Endothelial cell of umbilical vein (primary cell): ENCODE measurements around the gene PRAMEF8. TPM values are rescaled to one million over a fixed set of nuclear protein-coding genes. Genes with fewer than 3 reads are reported as not detected.
"Not testable (repeated sequence)": the region's sequence is repeated elsewhere in the genome, so short reads cannot be mapped to it uniquely, and the experiment has no call there.

ENCODE experiments used
- BruUV-seq: library from RNA; stranded (reverse); fragments of 400-500 nt; replicated peaks from 2 replicates; lab custom pipeline; 2021; lab: Mats Ljungman, UMichigan
- CTCF ChIA-PET: fragments of 300-600, 350-600 bp; sonication (Branson Sonifier 250); formaldehyde crosslinking; loops from one replicate; lab custom pipeline; 2021; ENCODE audit warnings: antibody characterized with exemption, inconsistent platforms; lab: Charles Lee
- POLR2A ChIA-PET: fragments of 300-600, 350-600 bp; sonication (Branson Sonifier 250); formaldehyde crosslinking; loops from one replicate; lab custom pipeline; 2021; ENCODE audit warnings: antibody characterized with exemption, inconsistent platforms; lab: Charles Lee
- DNase-seq: peaks from one replicate; pipeline ENCODE4 v3.0.0-alpha.2; 2011; ENCODE audit warnings: low read depth, low spot score
- FAIRE-seq: peaks from 2 replicates; lab custom pipeline; 2011; peaks lifted over from hg19 to GRCh38; lab: Jason Lieb, UNC
- H2AFZ ChIP-seq: 2 replicates; pipeline ENCODE4 v1.6.0; 2012; ENCODE audit warnings: low read depth, low read length, control low read depth, inconsistent platforms
- H3K27ac ChIP-seq: 2 replicates; pipeline ENCODE4 v1.5.1; 2011; ENCODE audit warnings: low read depth, mild to moderate bottlenecking, control low read depth, low read length, moderate library complexity; ENCODE audit not compliant: insufficient read depth
- H3K27me3 ChIP-seq, 2 experiments: 2 replicates each; pipeline versions ENCODE4 v1.6.0 to v1.6.1; 2011; ENCODE audit warnings: low read length in 2 of 2, mixed read lengths in 1 of 2; ENCODE audit not compliant: control insufficient read depth in 2 of 2, insufficient read depth in 2 of 2
- H3K36me3 ChIP-seq, 2 experiments: 2 replicates in 1 of 2; 3 replicates in 1 of 2; pipeline ENCODE4 v1.5.1; 2011; ENCODE audit warnings: low read length in 2 of 2, mild to moderate bottlenecking in 1 of 2, moderate library complexity in 1 of 2; ENCODE audit not compliant: control insufficient read depth in 2 of 2, insufficient read depth in 2 of 2; ENCODE audit errors: extremely low read depth in 1 of 2
- H3K4me1 ChIP-seq: 3 replicates; pipeline ENCODE4 v1.5.1; 2011; ENCODE audit warnings: mild to moderate bottlenecking, low read length; ENCODE audit not compliant: control insufficient read depth, insufficient read depth; ENCODE audit errors: extremely low read depth
- H3K4me2 ChIP-seq: 2 replicates; pipeline ENCODE4 v1.6.1; 2011; ENCODE audit warnings: low read length, control low read depth, mixed read lengths; ENCODE audit not compliant: insufficient read depth
- H3K4me3 ChIP-seq, 3 experiments: fragments of 200-600 bp in 1 of 3; sonication (generic), shearing (Covaris generic) in 1 of 3; replicated peaks in 1 of 3; 2 replicates each; pipeline ENCODE4 v1.5.1; 2011 to 2016; ENCODE audit warnings: control low read depth in 3 of 3, low read length in 3 of 3, mild to moderate bottlenecking in 2 of 3, inconsistent platforms in 1 of 3, low read depth in 1 of 3, moderate library complexity in 1 of 3; ENCODE audit not compliant: insufficient read depth in 1 of 3
- H3K79me2 ChIP-seq: 2 replicates; pipeline ENCODE4 v1.6.0; 2012; ENCODE audit warnings: low read length, inconsistent platforms; ENCODE audit not compliant: control insufficient read depth, insufficient read depth
- H3K9ac ChIP-seq: replicated peaks from 2 replicates; pipeline ENCODE3; 2011; ENCODE audit warnings: low read length, control low read depth; ENCODE audit not compliant: insufficient read depth; ENCODE audit errors: extremely low read depth
- H3K9me1 ChIP-seq: replicated peaks from 3 replicates; pipeline ENCODE4 v1.6.0; 2011; ENCODE audit warnings: mild to moderate bottlenecking, low read length; ENCODE audit not compliant: control insufficient read depth, insufficient read depth; ENCODE audit errors: extremely low read depth
- H3K9me3 ChIP-seq: replicated peaks from 2 replicates; pipeline ENCODE4 v1.5.1; 2012; ENCODE audit warnings: low read length, inconsistent platforms; ENCODE audit not compliant: control insufficient read depth, insufficient read depth
- H4K20me1 ChIP-seq: replicated peaks from 2 replicates; pipeline ENCODE3; 2011; ENCODE audit warnings: mild to moderate bottlenecking, low read length; ENCODE audit not compliant: control insufficient read depth, insufficient read depth; ENCODE audit errors: extremely low read depth
- dilution Hi-C: fragments of 300-500 bp; cut with MboI; formaldehyde crosslinking; loops from one replicate; pipeline ENCODE4 v1.15.0; 2019; ENCODE audit warnings: low sequenced_read_pairs; ENCODE audit not compliant: extremely low pct_ligation_motif_present
- intact Hi-C: fragments of 100-400 bp; cut with micrococcal nuclease; formaldehyde crosslinking; loops from one replicate; pipeline ENCODE4 v1.10.0; 2022
- polyA plus RNA-seq, 4 experiments: library from polyadenylated mRNA; depleted of rRNA in 3 of 4; stranded (reverse) in 3 of 4; unstranded in 1 of 4; fragments of >200 nt; gene quantifications; 2 replicates each; pipeline versions ENCODE4 v1.2.1 to v1.2.3, GENCODE V29; 2011 to 2012; ENCODE audit warnings: missing spikeins in 1 of 4
- total RNA-seq: library from RNA; stranded (reverse); gene quantifications from 2 replicates; pipeline ENCODE4 v1.2.3, GENCODE V29; 2021

Gene PRAMEF8
- total and polyA plus RNA-seq, 2 donors (not counting 3 experiments of a cell fraction or from before 2014, with no cell fraction given) = not detected

DNA sequence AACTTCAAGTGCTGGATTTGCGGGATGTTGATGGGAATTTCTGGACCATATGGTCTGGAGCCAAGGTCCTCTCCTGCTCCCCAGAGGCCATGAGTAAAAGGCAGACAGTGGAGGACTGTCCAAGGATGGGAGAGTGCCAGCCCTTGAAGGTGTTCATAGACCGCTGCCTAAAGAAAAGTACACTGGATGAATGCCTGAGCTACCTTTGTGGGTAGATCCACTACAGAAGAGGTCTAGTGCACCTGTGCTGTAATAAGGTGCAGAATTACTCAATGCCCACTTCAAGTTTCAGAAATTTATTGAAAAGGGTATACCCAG lies 38.4 kb downstream of the PRAMEF8 start:
- POLR2A ChIA-PET, dilution Hi-C loops, FAIRE-seq: not testable (repeated sequence)

DNA sequence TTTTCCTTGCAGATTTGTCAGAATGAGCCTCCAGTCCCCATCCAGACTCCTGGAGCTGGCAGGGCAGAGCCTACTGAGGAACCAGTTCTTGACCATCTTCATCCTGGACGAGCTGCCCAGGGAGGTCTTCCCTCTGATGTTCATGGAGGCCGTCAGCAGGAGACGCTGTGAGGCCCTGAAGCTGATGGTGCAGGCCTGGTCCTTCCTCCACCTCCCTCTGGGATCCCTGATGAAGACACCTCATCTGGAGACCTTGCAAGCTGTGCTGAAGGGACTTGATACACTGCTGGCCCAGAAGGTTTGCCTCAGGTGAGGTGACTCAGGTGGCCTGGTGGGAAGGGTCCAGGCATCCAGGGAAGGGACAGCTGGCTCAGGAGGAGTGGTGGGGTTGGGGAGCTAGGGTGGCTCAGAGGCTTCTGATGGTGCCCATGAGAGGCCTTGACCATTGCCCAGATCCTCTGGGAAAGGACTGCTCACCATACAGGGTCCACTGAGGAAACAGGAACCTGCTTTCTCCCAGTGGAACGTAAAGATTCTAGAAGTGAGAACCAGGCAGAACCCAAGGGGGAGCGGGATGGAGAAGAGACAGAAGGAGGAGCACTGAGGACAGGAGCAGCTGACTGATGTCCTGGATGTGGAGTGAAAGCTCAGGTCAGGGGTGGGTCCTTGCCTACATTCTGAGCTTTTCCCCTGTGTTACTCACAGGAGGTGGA lies 38.9 kb downstream of the PRAMEF8 start:
- POLR2A ChIA-PET, H3K4me3 ChIP-seq, H2AFZ ChIP-seq, H3K9me3 ChIP-seq, intact Hi-C loops, CTCF ChIA-PET, H3K36me3 ChIP-seq, BruUV-seq, H3K9ac ChIP-seq, DNase-seq, dilution Hi-C loops, FAIRE-seq, H3K9me1 ChIP-seq, H3K4me2 ChIP-seq, H3K27me3 ChIP-seq, H3K79me2 ChIP-seq, H3K4me1 ChIP-seq, H4K20me1 ChIP-seq, H3K27ac ChIP-seq: not testable (repeated sequence)

More for the DNA sequence above, 38.4 kb downstream of the PRAMEF8 start:
- H3K9me1 ChIP-seq, intact Hi-C loops, H3K9ac ChIP-seq, BruUV-seq, H3K4me2 ChIP-seq, H3K4me3 ChIP-seq, H3K9me3 ChIP-seq, H3K4me1 ChIP-seq, DNase-seq, H3K79me2 ChIP-seq, H2AFZ ChIP-seq, CTCF ChIA-PET, H3K27me3 ChIP-seq, H3K36me3 ChIP-seq, H3K27ac ChIP-seq, H4K20me1 ChIP-seq: not testable (repeated sequence)

DNA sequence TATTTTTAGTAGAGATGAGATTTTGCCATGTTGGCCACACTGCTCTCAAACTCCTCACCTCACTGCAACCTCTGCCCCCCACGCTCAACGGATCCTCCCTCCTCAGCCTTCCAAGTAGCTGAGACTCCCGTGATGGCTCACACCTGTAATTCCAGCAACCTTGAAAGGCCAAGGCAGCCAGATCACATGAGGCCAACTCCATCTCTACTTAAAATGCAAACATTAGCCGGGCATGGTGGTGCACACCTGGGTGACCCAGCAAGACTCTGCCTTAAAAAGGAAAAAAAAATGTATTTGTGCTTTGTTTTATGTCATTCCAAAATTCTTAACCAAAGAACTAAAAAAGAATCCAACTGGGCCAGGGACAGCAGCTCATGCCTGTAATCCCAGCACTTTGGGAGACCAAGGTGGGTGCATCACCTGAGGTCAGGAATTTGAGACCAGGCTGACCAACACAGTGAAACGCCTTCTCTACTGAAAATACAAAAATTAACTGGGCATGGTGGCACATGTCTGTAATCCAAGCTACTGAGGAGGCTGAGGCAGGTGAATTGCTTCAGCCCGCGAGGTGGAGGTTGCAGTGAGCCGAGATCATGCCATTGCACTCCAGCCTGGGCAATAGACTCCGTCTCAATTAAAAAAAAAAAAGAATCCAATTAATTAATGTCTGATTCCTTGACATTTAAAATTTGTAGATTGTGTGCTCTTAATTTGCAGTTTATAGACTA lies 41.2 kb downstream of the PRAMEF8 start:
- H3K9me3 ChIP-seq, BruUV-seq, H3K4me2 ChIP-seq, intact Hi-C loops, H3K4me1 ChIP-seq, CTCF ChIA-PET, DNase-seq, H3K4me3 ChIP-seq, H3K27me3 ChIP-seq, POLR2A ChIA-PET, H3K79me2 ChIP-seq, H2AFZ ChIP-seq, dilution Hi-C loops, H3K36me3 ChIP-seq, FAIRE-seq, H3K9me1 ChIP-seq, H3K9ac ChIP-seq, H3K27ac ChIP-seq, H4K20me1 ChIP-seq: not testable (repeated sequence)

- H3K36me3 ChIP-seq, dilution Hi-C loops, H3K9me1 ChIP-seq, intact Hi-C loops, H3K27ac ChIP-seq, BruUV-seq, H3K4me3 ChIP-seq, H3K4me2 ChIP-seq, H3K27me3 ChIP-seq, DNase-seq, POLR2A ChIA-PET, H4K20me1 ChIP-seq, H3K9me3 ChIP-seq, H2AFZ ChIP-seq, H3K9ac ChIP-seq, FAIRE-seq, H3K4me1 ChIP-seq, H3K79me2 ChIP-seq, CTCF ChIA-PET: not testable (repeated sequence)
These were observed 45.3 kb downstream of the PRAMEF8 start for GRCh38 chr1:13239633-13240032.
